ENCODE results near the gene MINDY4. TPM values are rescaled to one million over a fixed set of nuclear protein-coding genes. Genes with fewer than 3 reads are reported as not detected.
A peak's percentile ranks its signal among the peaks of the same experiment; 100 is the strongest.

MINDY4 gene
- total and polyA plus RNA-seq, 4 experiments from 2014 or later, result 0.23 to 1.5 (median 1.1) TPM

- DNase-seq, result no peak
Observed at GRCh38 chr7:30750683-30751650, 20.2 kb upstream of the MINDY4 start.

GRCh38 chr7:30751696-30752273 is 19.4 kb upstream of the MINDY4 start, which contains the start of gene INMT:
INMT (plus strand) TSS chr7:30752135; CDS start chr7:30752151, 16 bp downstream.
- ChIA-PET POLR2A (ENCODE audit: partially characterized antibody) (no interaction called here), CTCF (ENCODE audit: partially characterized antibody) (interaction anchor here (4.6 kb wide), 1 partner anchor 12 kb away, joined by 30 read pairs; no protein-coding TSS in a partner anchor)
- Histone ChIP-seq H3K27ac (ENCODE audit: low read depth, low read length) (no peak within 1 kb of the TSS), H3K9me3 (ENCODE audit: control insufficient read depth in 1 of 2, low read length in 2 of 2) (no peaks in the 10 kb centered on the region), H3K36me3 (ENCODE audit: insufficient read depth, low read length) (no peaks in the 10 kb centered on the region), H3K4me3 (ENCODE audit: low read length in 2 of 2) (no peak within 1 kb of the TSS), H3K27me3 (ENCODE audit: insufficient read depth, low read length) (no peaks in the 10 kb centered on the region), H3K4me1 (ENCODE audit: insufficient read depth, low read length) (no peaks in the 10 kb centered on the region)
- peak within 1 kb of the TSS in 1 of 7 donors; percentile 71 for H3K27ac Mint-ChIP-seq
- H3K9me3 Mint-ChIP-seq, result peaks cover 0 to 4% (median 0%) of the 10 kb centered on the region in 8 donors
- no peak within 1 kb of the TSS for H3K4me3 Mint-ChIP-seq
- H3K36me3 Mint-ChIP-seq, result no peaks in the 10 kb centered on the region
- DNase-seq, result no peak
- H3K4me1 Mint-ChIP-seq, result no peaks in the 10 kb centered on the region
- peaks cover 0 to 4% of the 10 kb centered on the region in 2 donors for H3K27me3 Mint-ChIP-seq
- intact Hi-C loops (cut with micrococcal nuclease), result no loop called here

More at GRCh38 chr7:30750683-30751650, 20.2 kb upstream of the MINDY4 start:
- H3K4me1 ChIP-seq (ENCODE audit: insufficient read depth, low read length), result no peaks in the 10 kb centered on the region
- intact Hi-C loops (cut with micrococcal nuclease), result no loop called here
- no peaks in the 10 kb centered on the region for H3K4me1 Mint-ChIP-seq
- H3K36me3 ChIP-seq (ENCODE audit: insufficient read depth, low read length), result no peaks in the 10 kb centered on the region
- peak overlapping the region in 1 of 7 donors; percentile 55 for H3K27ac Mint-ChIP-seq
- H3K4me3 ChIP-seq (ENCODE audit: low read length in 2 of 2), result no peak overlapping the region
- POLR2A ChIA-PET (ENCODE audit: partially characterized antibody), result no interaction called here
- H3K36me3 Mint-ChIP-seq, result no peaks in the 10 kb centered on the region
- peaks cover 0 to 4% of the 10 kb centered on the region in 2 donors for H3K27me3 Mint-ChIP-seq
- H3K27ac ChIP-seq (ENCODE audit: low read depth, low read length), result no peak overlapping the region
- H3K4me3 Mint-ChIP-seq, result no peak overlapping the region
- no peaks in the 10 kb centered on the region for H3K9me3 ChIP-seq (ENCODE audit: control insufficient read depth in 1 of 2, low read length in 2 of 2)
- no peaks in the 10 kb centered on the region for H3K27me3 ChIP-seq (ENCODE audit: insufficient read depth, low read length)
- peaks cover 0 to 4% (median 0%) of the 10 kb centered on the region in 8 donors for H3K9me3 Mint-ChIP-seq
- CTCF ChIA-PET (ENCODE audit: partially characterized antibody), result interaction anchor here (4.6 kb wide), 1 partner anchor 11 kb away, joined by 30 read pairs; no protein-coding TSS in a partner anchor

- no peak for DNase-seq
- H3K27me3 Mint-ChIP-seq, result peaks cover 0 to 7% of the 10 kb centered on the region in 2 donors
- no peak overlapping the region for H3K27ac ChIP-seq (ENCODE audit: low read depth, low read length)
- H3K36me3 Mint-ChIP-seq, result no peaks in the 10 kb centered on the region
- CTCF ChIA-PET (ENCODE audit: partially characterized antibody), result interaction anchor here (4.6 kb wide), 1 partner anchor 12 kb away, joined by 30 read pairs; no protein-coding TSS in a partner anchor
- H3K4me1 ChIP-seq (ENCODE audit: insufficient read depth, low read length), result no peaks in the 10 kb centered on the region
- H3K9me3 Mint-ChIP-seq, result peaks cover 0 to 4% (median 0%) of the 10 kb centered on the region in 8 donors
- H3K4me3 Mint-ChIP-seq, result no peak overlapping the region
- H3K4me3 ChIP-seq (ENCODE audit: low read length in 2 of 2), result no peak overlapping the region
- H3K36me3 ChIP-seq (ENCODE audit: insufficient read depth, low read length), result no peaks in the 10 kb centered on the region
- POLR2A ChIA-PET (ENCODE audit: partially characterized antibody), result no interaction called here
- H3K27me3 ChIP-seq (ENCODE audit: insufficient read depth, low read length), result no peaks in the 10 kb centered on the region
- no peaks in the 10 kb centered on the region for H3K9me3 ChIP-seq (ENCODE audit: control insufficient read depth in 1 of 2, low read length in 2 of 2)
- intact Hi-C loops (cut with micrococcal nuclease), result no loop called here
- H3K27ac Mint-ChIP-seq, result no peak overlapping the region
- H3K4me1 Mint-ChIP-seq, result no peaks in the 10 kb centered on the region
Observed at GRCh38 chr7:30752484-30752883, 18.7 kb upstream of the MINDY4 start.

GRCh38 chr7:30752979-30753378 is 18.2 kb upstream of the MINDY4 start:
- H3K4me1 ChIP-seq (ENCODE audit: insufficient read depth, low read length), result no peaks in the 10 kb centered on the region
- no peak overlapping the region for H3K4me3 ChIP-seq (ENCODE audit: low read length in 2 of 2)
- no peaks in the 10 kb centered on the region for H3K36me3 ChIP-seq (ENCODE audit: insufficient read depth, low read length)
- intact Hi-C loops (cut with micrococcal nuclease), result no loop called here
- CTCF ChIA-PET (ENCODE audit: partially characterized antibody), result no interaction called here
- Mint-ChIP-seq H3K36me3 (no peaks in the 10 kb centered on the region), H3K9me3 (peaks cover 0 to 4% (median 0%) of the 10 kb centered on the region in 8 donors), H3K4me3 (no peak overlapping the region), H3K4me1 (no peaks in the 10 kb centered on the region), H3K27ac (no peak overlapping the region), H3K27me3 (peaks cover 0 to 12% of the 10 kb centered on the region in 2 donors)
- no peak for DNase-seq
- no peaks in the 10 kb centered on the region for H3K27me3 ChIP-seq (ENCODE audit: insufficient read depth, low read length)
- H3K27ac ChIP-seq (ENCODE audit: low read depth, low read length), result no peak overlapping the region
- POLR2A ChIA-PET (ENCODE audit: partially characterized antibody), result no interaction called here
- no peaks in the 10 kb centered on the region for H3K9me3 ChIP-seq (ENCODE audit: control insufficient read depth in 1 of 2, low read length in 2 of 2)

DNA sequence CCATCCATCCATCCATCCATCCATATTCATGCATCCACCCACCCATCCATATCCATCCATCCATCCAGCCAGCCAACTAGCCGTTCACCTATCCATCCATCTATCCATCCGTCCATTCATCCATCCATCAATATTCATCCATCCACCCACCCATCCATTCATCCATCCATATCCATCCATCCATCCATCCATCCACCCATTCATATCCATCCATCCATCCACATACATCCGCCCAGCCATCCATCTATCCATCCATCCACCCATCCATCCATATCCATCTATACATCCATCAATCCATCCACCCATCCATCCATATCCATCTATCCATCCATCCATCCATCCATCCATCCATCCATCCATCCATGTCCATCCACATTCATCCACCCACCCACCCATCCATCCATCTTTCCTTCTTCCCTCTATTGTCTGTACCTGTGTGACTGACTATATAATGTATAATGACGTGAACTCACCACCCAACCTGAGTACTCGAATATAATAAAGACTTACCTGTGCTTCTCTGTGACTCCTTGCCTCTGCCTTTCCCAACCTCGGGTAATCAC is 16.8 kb upstream of the MINDY4 start:
- Histone ChIP-seq H3K36me3 (ENCODE audit: insufficient read depth, low read length) (no peaks in the 10 kb centered on the region), H3K27me3 (ENCODE audit: insufficient read depth, low read length) (no peaks in the 10 kb centered on the region)

GRCh38 chr7:30755384-30756154 is 15.6 kb upstream of the MINDY4 start:
- POLR2A ChIA-PET (ENCODE audit: partially characterized antibody), result no interaction called here
- Mint-ChIP-seq H3K27me3 (peaks cover 2 to 18% of the 10 kb centered on the region in 2 donors), H3K27ac (no peak overlapping the region), H3K4me3 (no peak overlapping the region), H3K9me3 (peaks cover 0 to 3% (median 0%) of the 10 kb centered on the region in 8 donors), H3K4me1 (no peaks in the 10 kb centered on the region), H3K36me3 (no peaks in the 10 kb centered on the region)
- Histone ChIP-seq H3K27ac (ENCODE audit: low read depth, low read length) (no peak overlapping the region), H3K9me3 (ENCODE audit: control insufficient read depth in 1 of 2, low read length in 2 of 2) (no peaks in the 10 kb centered on the region), H3K27me3 (ENCODE audit: insufficient read depth, low read length) (no peaks in the 10 kb centered on the region), H3K36me3 (ENCODE audit: insufficient read depth, low read length) (no peaks in the 10 kb centered on the region), H3K4me1 (ENCODE audit: insufficient read depth, low read length) (no peaks in the 10 kb centered on the region), H3K4me3 (ENCODE audit: low read length in 2 of 2) (no peak overlapping the region)
- intact Hi-C loops (cut with micrococcal nuclease), result no loop called here
- CTCF ChIA-PET (ENCODE audit: partially characterized antibody), result interaction anchor here (3.0 kb wide), 1 partner anchor 14 kb away, joined by 11 read pairs; no protein-coding TSS in a partner anchor
- no peak for DNase-seq

More for the DNA sequence above, 16.8 kb upstream of the MINDY4 start:
- Histone ChIP-seq H3K9me3 (ENCODE audit: control insufficient read depth in 1 of 2, low read length in 2 of 2) (no peaks in the 10 kb centered on the region), H3K27ac (ENCODE audit: low read depth, low read length) (no peak overlapping the region), H3K4me3 (ENCODE audit: low read length in 2 of 2) (no peak overlapping the region), H3K4me1 (ENCODE audit: insufficient read depth, low read length) (no peaks in the 10 kb centered on the region)
- Mint-ChIP-seq H3K27ac (no peak overlapping the region), H3K27me3 (peaks cover 0 to 13% of the 10 kb centered on the region in 2 donors), H3K4me1 (no peaks in the 10 kb centered on the region), H3K9me3 (peaks cover 0 to 4% (median 0%) of the 10 kb centered on the region in 8 donors), H3K36me3 (no peaks in the 10 kb centered on the region), H3K4me3 (no peak overlapping the region)
- ChIA-PET CTCF (ENCODE audit: partially characterized antibody) (no interaction called here), POLR2A (ENCODE audit: partially characterized antibody) (no interaction called here)
- intact Hi-C loops (cut with micrococcal nuclease), result no loop called here
- DNase-seq, result no peak
